WTC11 (cell line): ENCODE measurements around the gene EYS. TPM values are rescaled to one million over a fixed set of nuclear protein-coding genes. Genes with fewer than 3 reads are reported as not detected.

Source experiments
- ATAC-seq: fragments of 200-7000 bp; cut with Tn5 transposase; 2 replicates; pipeline ENCODE4 v1.10.0; 2021; ENCODE audit warnings: mild to moderate bottlenecking, moderate library complexity
- CTCF ChIA-PET: fragments of 300-600 bp; sonication (Branson Sonifier 250); formaldehyde crosslinking; loops from one replicate; lab custom pipeline; 2021; ENCODE audit warnings: antibody characterized with exemption; lab: Charles Lee
- POLR2A ChIA-PET: fragments of 350-600 bp; sonication (Branson Sonifier 250); formaldehyde crosslinking; loops from one replicate; lab custom pipeline; 2021; ENCODE audit warnings: antibody characterized with exemption; lab: Charles Lee
- DNase-seq: peaks from one replicate; pipeline ENCODE4 v3.0.0; 2021; ENCODE audit warnings: low spot score
- H3K27ac Mint-ChIP-seq: 2 replicates; pipeline ENCODE4 v1.8.0; 2021; ENCODE audit warnings: mixed read lengths
- H3K27me3 Mint-ChIP-seq: 2 replicates; pipeline ENCODE4 v1.8.0; 2021; ENCODE audit warnings: low read depth, mild to moderate bottlenecking, moderate library complexity, mixed read lengths
- H3K36me3 Mint-ChIP-seq: 2 replicates; pipeline ENCODE4 v1.8.0; 2021; ENCODE audit warnings: mixed read lengths
- H3K4me1 Mint-ChIP-seq: 2 replicates; pipeline ENCODE4 v1.8.0; 2022; ENCODE audit warnings: mixed read lengths
- H3K4me3 Mint-ChIP-seq: 2 replicates; pipeline ENCODE4 v1.8.0; 2021; ENCODE audit warnings: mild to moderate bottlenecking, moderate library complexity, mixed read lengths
- H3K9me3 Mint-ChIP-seq: 2 replicates; pipeline ENCODE4 v1.8.0; 2021; ENCODE audit warnings: mixed read lengths
- ATF1 ChIP-seq: sonication (generic); formaldehyde crosslinking; IDR thresholded peaks from 2 replicates; pipeline ENCODE4 v1.8.1; 2023; ENCODE audit warnings: mild to moderate bottlenecking, moderate library complexity, missing genetic modification reagents
- CBFB ChIP-seq: sonication (generic); formaldehyde crosslinking; IDR thresholded peaks from 2 replicates; pipeline ENCODE4 v1.8.1; 2022; ENCODE audit warnings: mild to moderate bottlenecking, low read depth, missing genetic modification reagents
- CREB1 ChIP-seq: sonication (generic); formaldehyde crosslinking; IDR thresholded peaks from 2 replicates; pipeline ENCODE4 v1.8.0; 2023; ENCODE audit warnings: mild to moderate bottlenecking, missing genetic modification reagents
- CREM ChIP-seq: sonication (generic); formaldehyde crosslinking; IDR thresholded peaks from 2 replicates; pipeline ENCODE4 v1.8.1; 2022; ENCODE audit warnings: mild to moderate bottlenecking, missing genetic modification reagents, moderate library complexity
- ELF4 ChIP-seq: sonication (generic); formaldehyde crosslinking; IDR thresholded peaks from 2 replicates; pipeline ENCODE4 v1.8.1; 2022; ENCODE audit warnings: low read depth, mild to moderate bottlenecking, moderate library complexity, missing genetic modification reagents
- FOXP1 ChIP-seq: sonication (generic); formaldehyde crosslinking; IDR thresholded peaks from 2 replicates; pipeline ENCODE4 v1.8.0; 2022; ENCODE audit warnings: missing genetic modification reagents, mild to moderate bottlenecking, moderate library complexity, borderline replicate concordance
- HMGA2 ChIP-seq: fragments of 250-450 bp; sonication (Bioruptor Pico); IDR thresholded peaks from 2 replicates; pipeline ENCODE4 v1.4.0; 2021; ENCODE audit warnings: mild to moderate bottlenecking, moderate library complexity
- IRF2 ChIP-seq: sonication (generic); formaldehyde crosslinking; IDR thresholded peaks from 2 replicates; pipeline ENCODE4 v1.8.0; 2022; ENCODE audit warnings: low read depth, missing genetic modification reagents, borderline replicate concordance
- KAT7 ChIP-seq: sonication (generic); formaldehyde crosslinking; IDR thresholded peaks from 2 replicates; pipeline ENCODE4 v1.8.1; 2023; ENCODE audit warnings: missing genetic modification reagents, mild to moderate bottlenecking, borderline replicate concordance
- NR1H2 ChIP-seq: sonication (generic); formaldehyde crosslinking; IDR thresholded peaks from 2 replicates; pipeline ENCODE4 v1.9.0; 2021; ENCODE audit warnings: mild to moderate bottlenecking, moderate library complexity, missing genetic modification reagents
- NR3C1 ChIP-seq: sonication (generic); formaldehyde crosslinking; conservative IDR thresholded peaks from 2 replicates; pipeline ENCODE4 v1.8.1; 2023; ENCODE audit warnings: low read depth, mild to moderate bottlenecking, missing genetic modification reagents
- OVOL2 ChIP-seq: fragments of 250-450 bp; sonication (Bioruptor Pico); IDR thresholded peaks from 2 replicates; pipeline ENCODE4 v1.9.0; 2021; ENCODE audit warnings: mild to moderate bottlenecking, borderline replicate concordance
- PRRX2 ChIP-seq: fragments of 250-450 bp; sonication (Bioruptor Pico); IDR thresholded peaks from 2 replicates; pipeline ENCODE4 v1.8.0; 2021; ENCODE audit warnings: mild to moderate bottlenecking
- RORB ChIP-seq: fragments of 250-450 bp; sonication (Bioruptor Pico); IDR thresholded peaks from 2 replicates; pipeline ENCODE4 v1.9.0; 2021; ENCODE audit warnings: mild to moderate bottlenecking
- TCF7 ChIP-seq: sonication (generic); formaldehyde crosslinking; IDR thresholded peaks from 2 replicates; pipeline ENCODE4 v1.8.0; 2022; ENCODE audit warnings: mild to moderate bottlenecking, low read depth, missing genetic modification reagents, moderate library complexity
- TEAD4 ChIP-seq: sonication (generic); formaldehyde crosslinking; IDR thresholded peaks from 2 replicates; pipeline ENCODE4 v1.8.0; 2022; ENCODE audit warnings: mild to moderate bottlenecking, missing genetic modification reagents
- TP53 ChIP-seq: sonication (generic); formaldehyde crosslinking; IDR thresholded peaks from 2 replicates; pipeline ENCODE4 v1.8.1; 2023; ENCODE audit warnings: mild to moderate bottlenecking, missing genetic modification reagents
- ZNF232 ChIP-seq: sonication (generic); formaldehyde crosslinking; IDR thresholded peaks from 2 replicates; pipeline ENCODE4 v1.8.0; 2022; ENCODE audit warnings: mild to moderate bottlenecking, missing genetic modification reagents
- ZNF263 ChIP-seq: sonication (generic); formaldehyde crosslinking; IDR thresholded peaks from 2 replicates; pipeline ENCODE4 v1.8.1; 2022; ENCODE audit warnings: low read depth, mild to moderate bottlenecking, moderate library complexity, missing genetic modification reagents
- ZNF317 ChIP-seq: sonication (generic); formaldehyde crosslinking; IDR thresholded peaks from 2 replicates; pipeline ENCODE4 v1.8.1; 2023; ENCODE audit warnings: low read depth, mild to moderate bottlenecking, moderate library complexity, missing genetic modification reagents, borderline replicate concordance
- ZNF416 ChIP-seq: fragments of 250-450 bp; sonication (Bioruptor Pico); IDR thresholded peaks from 2 replicates; pipeline ENCODE4 v1.9.0; 2021; ENCODE audit warnings: mild to moderate bottlenecking, inconsistent platforms
- total RNA-seq: library from RNA; stranded (reverse); gene quantifications from 3 replicates; pipeline ENCODE4 v1.2.3, GENCODE V29; 2021
- TF ChIP-seq, protein P1 (sequence below): sonication (generic); formaldehyde crosslinking; IDR thresholded peaks from 2 replicates; pipeline ENCODE4 v1.8.1; 2022; ENCODE audit warnings: missing genetic modification reagents, borderline replicate concordance
- TF ChIP-seq, protein P2 (sequence below): fragments of 250-450 bp; sonication (Bioruptor Pico); IDR thresholded peaks from 2 replicates; pipeline ENCODE4 v1.8.0; 2021; ENCODE audit warnings: mild to moderate bottlenecking
- TF ChIP-seq, protein P3 (sequence below): sonication (generic); formaldehyde crosslinking; IDR thresholded peaks from 2 replicates; pipeline ENCODE4 v1.8.0; 2023; ENCODE audit warnings: missing genetic modification reagents
- TF ChIP-seq, protein P4 (sequence below): sonication (generic); formaldehyde crosslinking; IDR thresholded peaks from 2 replicates; pipeline ENCODE4 v1.8.0; 2022; ENCODE audit warnings: mild to moderate bottlenecking, missing genetic modification reagents
- TF ChIP-seq, protein P5 (sequence below): sonication (generic); formaldehyde crosslinking; conservative IDR thresholded peaks from 2 replicates; pipeline ENCODE4 v1.8.1; 2023; ENCODE audit warnings: mild to moderate bottlenecking, low read depth, missing genetic modification reagents, moderate library complexity
- TF ChIP-seq, protein P6 (sequence below): sonication (generic); formaldehyde crosslinking; IDR thresholded peaks from 2 replicates; pipeline ENCODE4 v1.8.1; 2023; ENCODE audit warnings: mild to moderate bottlenecking, missing genetic modification reagents, moderate library complexity

The EYS gene
- total RNA-seq, 1 experiment from 2014 or later = not detected

DNA sequence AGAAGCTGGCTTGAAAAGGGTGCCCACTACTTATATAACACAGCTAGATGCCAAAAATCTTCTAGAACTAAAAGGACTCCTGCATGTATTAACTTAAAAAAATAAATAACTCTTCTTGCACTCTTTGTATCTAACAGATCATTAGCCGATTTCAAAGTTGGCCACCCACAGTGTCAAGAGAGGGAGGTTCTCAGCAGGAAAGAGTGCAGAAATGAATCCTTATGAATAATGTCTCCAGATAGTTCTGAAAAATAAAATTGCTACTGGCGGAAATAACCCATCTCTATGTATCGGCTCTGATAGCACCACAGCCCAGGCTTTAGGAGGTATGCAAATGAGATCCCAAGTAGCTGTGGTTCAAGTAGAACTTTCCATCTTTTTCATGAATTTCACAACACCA is 1838.7 kb downstream of the EYS start:
- no peak overlapping the region for H3K27ac Mint-ChIP-seq
- no peaks in the 10 kb centered on the region for H3K27me3 Mint-ChIP-seq
- H3K36me3 Mint-ChIP-seq = peaks cover 2% of the 10 kb centered on the region; the same call in 1 of the 2 replicates
- peaks cover 19% of the 10 kb centered on the region for H3K9me3 Mint-ChIP-seq
- TF ChIP-seq NR3C1 (CRISPR knock-in tag) (no peak), RORB (CRISPR knock-in tag) (no peak), TP53 (CRISPR knock-in tag) (no peak)
- TF ChIP-seq, protein P1, sequence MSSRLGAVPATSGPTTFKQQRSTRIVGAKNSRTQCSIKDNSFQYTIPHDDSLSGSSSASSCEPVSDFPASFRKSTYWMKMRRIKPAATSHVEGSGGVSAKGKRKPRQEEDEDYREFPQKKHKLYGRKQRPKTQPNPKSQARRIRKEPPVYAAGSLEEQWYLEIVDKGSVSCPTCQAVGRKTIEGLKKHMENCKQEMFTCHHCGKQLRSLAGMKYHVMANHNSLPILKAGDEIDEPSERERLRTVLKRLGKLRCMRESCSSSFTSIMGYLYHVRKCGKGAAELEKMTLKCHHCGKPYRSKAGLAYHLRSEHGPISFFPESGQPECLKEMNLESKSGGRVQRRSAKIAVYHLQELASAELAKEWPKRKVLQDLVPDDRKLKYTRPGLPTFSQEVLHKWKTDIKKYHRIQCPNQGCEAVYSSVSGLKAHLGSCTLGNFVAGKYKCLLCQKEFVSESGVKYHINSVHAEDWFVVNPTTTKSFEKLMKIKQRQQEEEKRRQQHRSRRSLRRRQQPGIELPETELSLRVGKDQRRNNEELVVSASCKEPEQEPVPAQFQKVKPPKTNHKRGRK (CRISPR knock-in tag) = no peak
- no peaks in the 10 kb centered on the region for H3K4me1 Mint-ChIP-seq
- DNase-seq (no peak), ATAC-seq (no peak)
- ChIA-PET POLR2A (no interaction called here), CTCF (no interaction called here)
- no peak overlapping the region for H3K4me3 Mint-ChIP-seq

DNA sequence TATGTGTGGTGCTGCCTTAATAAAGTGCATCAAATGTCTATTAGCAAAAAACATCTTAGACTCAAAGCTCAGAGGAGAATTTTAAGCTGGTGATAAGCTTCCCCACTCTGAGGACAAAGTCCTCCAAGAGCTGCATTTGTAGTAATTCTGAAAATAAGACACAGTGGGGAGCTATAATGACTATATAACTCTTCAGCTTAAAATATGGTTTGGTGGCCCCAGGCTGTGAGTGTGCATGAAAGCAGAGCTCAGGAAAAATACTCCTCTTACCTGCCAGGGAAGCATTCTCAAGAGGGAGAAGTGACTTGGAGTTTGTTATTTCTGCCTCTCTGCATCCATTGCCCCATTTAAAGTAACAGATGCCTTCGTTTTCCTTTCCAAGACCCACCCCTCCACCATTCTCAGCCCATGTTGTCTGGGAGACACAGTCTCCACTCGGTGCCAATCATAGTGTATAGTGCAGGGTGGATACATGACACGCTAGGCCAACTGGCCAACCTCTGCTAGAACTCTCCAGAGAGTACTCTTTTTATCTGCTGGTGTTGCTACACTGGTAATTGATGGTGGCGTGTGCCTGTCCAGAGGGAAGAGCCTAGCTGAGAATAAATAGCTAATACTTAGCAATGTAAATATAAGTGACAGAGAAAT is 1842.2 kb downstream of the EYS start:
- ChIA-PET POLR2A (no interaction called here), CTCF (no interaction called here)
- ATAC-seq (no peak), DNase-seq (no peak)
- peaks cover 13% of the 10 kb centered on the region; the same call in 1 of the 2 replicates for H3K9me3 Mint-ChIP-seq
- no peaks in the 10 kb centered on the region for H3K27me3 Mint-ChIP-seq
- TF ChIP-seq ZNF416 (CRISPR knock-in tag) (no peak), TEAD4 (CRISPR knock-in tag) (no peak), ATF1 (no peak), PRRX2 (no peak), CREM (no peak), IRF2 (CRISPR knock-in tag) (no peak), ZNF317 (CRISPR knock-in tag) (no peak), HMGA2 (no peak), OVOL2 (CRISPR knock-in tag) (no peak), ELF4 (no peak), KAT7 (CRISPR knock-in tag) (no peak), NR3C1 (CRISPR knock-in tag) (no peak), NR1H2 (CRISPR knock-in tag) (no peak), CBFB (CRISPR knock-in tag) (no peak)
- TF ChIP-seq, protein P2, sequence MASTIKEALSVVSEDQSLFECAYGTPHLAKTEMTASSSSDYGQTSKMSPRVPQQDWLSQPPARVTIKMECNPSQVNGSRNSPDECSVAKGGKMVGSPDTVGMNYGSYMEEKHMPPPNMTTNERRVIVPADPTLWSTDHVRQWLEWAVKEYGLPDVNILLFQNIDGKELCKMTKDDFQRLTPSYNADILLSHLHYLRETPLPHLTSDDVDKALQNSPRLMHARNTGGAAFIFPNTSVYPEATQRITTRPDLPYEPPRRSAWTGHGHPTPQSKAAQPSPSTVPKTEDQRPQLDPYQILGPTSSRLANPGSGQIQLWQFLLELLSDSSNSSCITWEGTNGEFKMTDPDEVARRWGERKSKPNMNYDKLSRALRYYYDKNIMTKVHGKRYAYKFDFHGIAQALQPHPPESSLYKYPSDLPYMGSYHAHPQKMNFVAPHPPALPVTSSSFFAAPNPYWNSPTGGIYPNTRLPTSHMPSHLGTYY = no peak
- TF ChIP-seq, protein P3, sequence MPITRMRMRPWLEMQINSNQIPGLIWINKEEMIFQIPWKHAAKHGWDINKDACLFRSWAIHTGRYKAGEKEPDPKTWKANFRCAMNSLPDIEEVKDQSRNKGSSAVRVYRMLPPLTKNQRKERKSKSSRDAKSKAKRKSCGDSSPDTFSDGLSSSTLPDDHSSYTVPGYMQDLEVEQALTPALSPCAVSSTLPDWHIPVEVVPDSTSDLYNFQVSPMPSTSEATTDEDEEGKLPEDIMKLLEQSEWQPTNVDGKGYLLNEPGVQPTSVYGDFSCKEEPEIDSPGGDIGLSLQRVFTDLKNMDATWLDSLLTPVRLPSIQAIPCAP = no peak
- TF ChIP-seq, protein P4, sequence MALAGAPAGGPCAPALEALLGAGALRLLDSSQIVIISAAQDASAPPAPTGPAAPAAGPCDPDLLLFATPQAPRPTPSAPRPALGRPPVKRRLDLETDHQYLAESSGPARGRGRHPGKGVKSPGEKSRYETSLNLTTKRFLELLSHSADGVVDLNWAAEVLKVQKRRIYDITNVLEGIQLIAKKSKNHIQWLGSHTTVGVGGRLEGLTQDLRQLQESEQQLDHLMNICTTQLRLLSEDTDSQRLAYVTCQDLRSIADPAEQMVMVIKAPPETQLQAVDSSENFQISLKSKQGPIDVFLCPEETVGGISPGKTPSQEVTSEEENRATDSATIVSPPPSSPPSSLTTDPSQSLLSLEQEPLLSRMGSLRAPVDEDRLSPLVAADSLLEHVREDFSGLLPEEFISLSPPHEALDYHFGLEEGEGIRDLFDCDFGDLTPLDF (CRISPR knock-in tag) = no peak
- no peaks in the 10 kb centered on the region; the same call in 1 of the 2 replicates for H3K36me3 Mint-ChIP-seq
- H3K27ac Mint-ChIP-seq = no peak overlapping the region
- no peak overlapping the region for H3K4me3 Mint-ChIP-seq
- no peaks in the 10 kb centered on the region for H3K4me1 Mint-ChIP-seq

DNA sequence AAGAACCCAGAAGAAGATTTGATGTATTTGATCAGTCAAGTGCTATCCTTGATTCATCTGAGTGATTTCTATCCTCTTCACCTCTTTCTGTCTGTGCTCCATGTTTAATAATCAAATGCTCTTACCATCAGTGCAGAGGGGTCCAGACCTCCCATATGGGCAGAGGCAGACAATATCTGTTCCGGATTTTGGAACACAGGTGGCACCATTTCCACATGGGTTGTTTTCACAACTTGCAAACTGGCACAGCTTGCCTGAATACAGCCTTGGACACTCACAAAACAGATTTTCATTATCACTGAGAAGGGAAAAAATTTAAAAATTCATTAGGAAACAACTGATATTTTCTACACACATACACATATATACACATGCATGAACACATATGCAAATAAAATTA is 1843.0 kb downstream of the EYS start:
- no peaks in the 10 kb centered on the region for H3K4me1 Mint-ChIP-seq
- ATAC-seq (no peak), DNase-seq (no peak)
- no peaks in the 10 kb centered on the region; the same call in 1 of the 2 replicates for H3K36me3 Mint-ChIP-seq
- no peak overlapping the region for H3K4me3 Mint-ChIP-seq
- POLR2A ChIA-PET = no interaction called here
- CTCF ChIA-PET = no interaction called here
- no peaks in the 10 kb centered on the region for H3K27me3 Mint-ChIP-seq
- peaks cover 8% of the 10 kb centered on the region; the same call in 1 of the 2 replicates for H3K9me3 Mint-ChIP-seq
- H3K27ac Mint-ChIP-seq = no peak overlapping the region
- TF ChIP-seq NR1H2 (CRISPR knock-in tag) = no peak
- no peak for TF ChIP-seq ZNF263 (CRISPR knock-in tag)
- TF ChIP-seq FOXP1 (CRISPR knock-in tag) = no peak
- TF ChIP-seq, protein P5, sequence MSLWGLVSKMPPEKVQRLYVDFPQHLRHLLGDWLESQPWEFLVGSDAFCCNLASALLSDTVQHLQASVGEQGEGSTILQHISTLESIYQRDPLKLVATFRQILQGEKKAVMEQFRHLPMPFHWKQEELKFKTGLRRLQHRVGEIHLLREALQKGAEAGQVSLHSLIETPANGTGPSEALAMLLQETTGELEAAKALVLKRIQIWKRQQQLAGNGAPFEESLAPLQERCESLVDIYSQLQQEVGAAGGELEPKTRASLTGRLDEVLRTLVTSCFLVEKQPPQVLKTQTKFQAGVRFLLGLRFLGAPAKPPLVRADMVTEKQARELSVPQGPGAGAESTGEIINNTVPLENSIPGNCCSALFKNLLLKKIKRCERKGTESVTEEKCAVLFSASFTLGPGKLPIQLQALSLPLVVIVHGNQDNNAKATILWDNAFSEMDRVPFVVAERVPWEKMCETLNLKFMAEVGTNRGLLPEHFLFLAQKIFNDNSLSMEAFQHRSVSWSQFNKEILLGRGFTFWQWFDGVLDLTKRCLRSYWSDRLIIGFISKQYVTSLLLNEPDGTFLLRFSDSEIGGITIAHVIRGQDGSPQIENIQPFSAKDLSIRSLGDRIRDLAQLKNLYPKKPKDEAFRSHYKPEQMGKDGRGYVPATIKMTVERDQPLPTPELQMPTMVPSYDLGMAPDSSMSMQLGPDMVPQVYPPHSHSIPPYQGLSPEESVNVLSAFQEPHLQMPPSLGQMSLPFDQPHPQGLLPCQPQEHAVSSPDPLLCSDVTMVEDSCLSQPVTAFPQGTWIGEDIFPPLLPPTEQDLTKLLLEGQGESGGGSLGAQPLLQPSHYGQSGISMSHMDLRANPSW = no peak
- no peak for TF ChIP-seq TCF7
- no peak for TF ChIP-seq ZNF232
- TF ChIP-seq TP53 (CRISPR knock-in tag) = no peak
- no peak for TF ChIP-seq CREB1 (CRISPR knock-in tag)
- TF ChIP-seq, protein P6, sequence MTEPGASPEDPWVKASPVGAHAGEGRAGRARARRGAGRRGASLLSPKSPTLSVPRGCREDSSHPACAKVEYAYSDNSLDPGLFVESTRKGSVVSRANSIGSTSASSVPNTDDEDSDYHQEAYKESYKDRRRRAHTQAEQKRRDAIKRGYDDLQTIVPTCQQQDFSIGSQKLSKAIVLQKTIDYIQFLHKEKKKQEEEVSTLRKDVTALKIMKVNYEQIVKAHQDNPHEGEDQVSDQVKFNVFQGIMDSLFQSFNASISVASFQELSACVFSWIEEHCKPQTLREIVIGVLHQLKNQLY (CRISPR knock-in tag) = no peak
